K562 (cell line): ENCODE data around the gene PPM1D. TPM values are rescaled to one million over a fixed set of nuclear protein-coding genes. Genes with fewer than 3 reads are reported as not detected.
"Not testable (repeated sequence)": the region's sequence is repeated elsewhere in the genome, so short reads cannot be mapped to it uniquely, and the experiment has no call there.

ENCODE experiments used
- ATAC-seq: fragments of 200-7000 bp; cut with Tn5 transposase; 3 replicates; pipeline ENCODE4 v1.9.1; 2020; ENCODE audit warnings: moderate library complexity
- BruUV-seq: library from RNA; stranded (reverse); fragments of 400-500 nt; replicated peaks from 2 replicates; lab custom pipeline; 2021; lab: Mats Ljungman, UMichigan
- CTCF ChIA-PET: fragments of 300-600 bp; formaldehyde crosslinking; extraction: SDS; loops from one replicate; lab custom pipeline; 2021; ENCODE audit warnings: low intra/inter-chr PET ratio; lab: Yijun Ruan, JAX
- POLR2A ChIA-PET: fragments of 300-600, 350-650 bp; sonication (Branson Sonifier 250); formaldehyde crosslinking; extraction: SDS; loops from one replicate; lab custom pipeline; 2021; ENCODE audit warnings: antibody characterized with exemption, inconsistent platforms; lab: Yijun Ruan, JAX
- DNase-seq, 4 experiments: peaks; one replicate each; pipeline versions ENCODE4 v3.0.0 to v3.0.0-alpha.2; 2011 to 2018; ENCODE audit warnings: low spot score in 3 of 4, mixed read lengths in 3 of 4; ENCODE audit errors: extremely low read depth in 1 of 4
- FAIRE-seq: peaks from 2 replicates; lab custom pipeline; 2011; peaks lifted over from hg19 to GRCh38; lab: Jason Lieb, UNC
- H2AFZ ChIP-seq: 2 replicates; pipeline ENCODE4 v1.6.0; 2011; ENCODE audit warnings: low read depth, low read length, control low read depth, inconsistent platforms
- H3K27ac ChIP-seq: fragments of 200-600 bp; 3 replicates; pipeline ENCODE4 v1.8.0; 2011; ENCODE audit warnings: low read depth, mild to moderate bottlenecking, control low read depth, inconsistent platforms, low read length, moderate library complexity, mixed read lengths; ENCODE audit errors: extremely low read depth
- H3K27me3 ChIP-seq, 2 experiments: fragments of 300-600 bp in 1 of 2; 2 replicates in 1 of 2; 3 replicates in 1 of 2; pipeline versions ENCODE4 v1.6.0 to v1.8.0; 2011; ENCODE audit warnings: inconsistent platforms in 2 of 2, low read length in 2 of 2, mild to moderate bottlenecking in 1 of 2, mixed read lengths in 1 of 2, moderate library complexity in 1 of 2; ENCODE audit not compliant: control insufficient read depth in 2 of 2, insufficient read depth in 2 of 2
- H3K36me3 ChIP-seq: fragments of 300-600 bp; 3 replicates; pipeline ENCODE4 v1.8.0; 2011; ENCODE audit warnings: mild to moderate bottlenecking, low read length, inconsistent platforms; ENCODE audit not compliant: control insufficient read depth, insufficient read depth
- H3K4me1 ChIP-seq, 2 experiments: fragments of 200-600 bp in 1 of 2; replicated peaks in 1 of 2; 2 replicates in 1 of 2; 3 replicates in 1 of 2; pipeline versions ENCODE4 v1.5.1 to v1.8.0; 2011; ENCODE audit warnings: inconsistent platforms in 2 of 2, low read length in 2 of 2, mild to moderate bottlenecking in 1 of 2, mixed read lengths in 1 of 2, moderate library complexity in 1 of 2; ENCODE audit not compliant: control insufficient read depth in 2 of 2, insufficient read depth in 2 of 2
- H3K4me2 ChIP-seq: 2 replicates; pipeline ENCODE4 v1.6.1; 2011; ENCODE audit warnings: low read length, control low read depth, inconsistent platforms, mixed read lengths; ENCODE audit not compliant: insufficient read depth
- H3K4me3 ChIP-seq: fragments of 200-600 bp; sonication (generic), shearing (Covaris generic); 2 replicates; pipeline ENCODE4 v1.5.1; 2016; ENCODE audit warnings: control low read depth, inconsistent platforms
- H3K79me2 ChIP-seq: fragments of 200-600 bp; 3 replicates; pipeline ENCODE4 v1.8.0; 2011; ENCODE audit warnings: low read length, inconsistent platforms; ENCODE audit not compliant: control insufficient read depth, insufficient read depth
- H3K9ac ChIP-seq, 2 experiments: 2 replicates each; pipeline versions ENCODE4 v1.6.0 to v1.6.1; 2011; ENCODE audit warnings: low read depth in 2 of 2, low read length in 2 of 2, control low read depth in 1 of 2, inconsistent platforms in 1 of 2, mild to moderate bottlenecking in 1 of 2, mixed read lengths in 1 of 2; ENCODE audit not compliant: insufficient read depth in 1 of 2
- H3K9me1 ChIP-seq: one replicate; pipeline ENCODE4 v1.6.0; 2011; ENCODE audit warnings: inconsistent platforms, mild to moderate bottlenecking, low read length, moderate library complexity; ENCODE audit not compliant: control insufficient read depth, insufficient read depth
- H3K9me3 ChIP-seq: replicated peaks from 2 replicates; pipeline ENCODE4 v1.5.1; 2011; ENCODE audit warnings: low read depth, low read length, inconsistent platforms; ENCODE audit not compliant: control insufficient read depth, insufficient read depth
- H4K20me1 ChIP-seq: replicated peaks from 2 replicates; pipeline ENCODE4 v1.6.1; 2011; ENCODE audit warnings: low read length, inconsistent platforms, mixed read lengths; ENCODE audit not compliant: control insufficient read depth, insufficient read depth
- ZBTB11 ChIP-seq, 3 experiments: fragments of 200-800 bp in 1 of 3; fragments of 250-450 bp in 1 of 3; fragments of 450-650 bp in 1 of 3; sonication (Bioruptor Pico) in 1 of 3; sonication (Bioruptor generic) in 1 of 3; formaldehyde crosslinking in 1 of 3; IDR thresholded peaks; 2 replicates each; pipeline versions ENCODE4 v1.6.1 to v1.8.0; 2016 to 2022; ENCODE audit warnings: mild to moderate bottlenecking in 2 of 3, missing genetic modification characterization in 2 of 3, missing compliant biosample characterization in 1 of 3, moderate library complexity in 1 of 3
- ZBTB33 ChIP-seq: sonication (generic); formaldehyde crosslinking; IDR thresholded peaks from 2 replicates; pipeline ENCODE4 v1.8.1; 2023; ENCODE audit warnings: mild to moderate bottlenecking, missing genetic modification reagents
- WGBS: fragments of 100-300 bp; shearing (Covaris generic); methylation state at CpG from one replicate; pipeline ENCODE4 v1.1.6; 2016; ENCODE audit warnings: low coverage, mixed read lengths; ENCODE audit not compliant: insufficient coverage; ENCODE audit errors: missing lambda C conversion rate; 5-methylcytosine and 5-hydroxymethylcytosine counted together
- in situ Hi-C: fragments of 300-500 bp; cut with MboI; formaldehyde crosslinking; loops from 4 replicates; pipeline ENCODE4 v1.15.0; 2018; ENCODE audit warnings: inconsistent platforms, mixed read lengths
- intact Hi-C: fragments of 100-400 bp; cut with micrococcal nuclease; formaldehyde crosslinking; loops from 2 replicates; pipeline ENCODE4 v1.14.2; 2022
- polyA plus RNA-seq, 8 experiments: library from polyadenylated mRNA; depleted of rRNA in 4 of 8; stranded (reverse) in 5 of 8; unstranded in 3 of 8; fragments of >200 nt; fragmentation: Nextera tagmentation in 2 of 8; fragmentation: Illumina TruSeq in 1 of 8; extraction: Ambion mirVana in 2 of 8; extraction: Trizol in 1 of 8; gene quantifications; 2 replicates each; pipeline versions ENCODE4 v1.2.1 to v1.2.3, GENCODE V29; 2011 to 2014; ENCODE audit warnings: inconsistent platforms in 1 of 8, missing spikeins in 1 of 8
- total RNA-seq, 7 experiments: library from RNA; depleted of rRNA in 6 of 7; stranded (reverse); fragments of >200 nt in 6 of 7; fragmentation: Illumina TruSeq in 2 of 7; extraction: Trizol in 2 of 7; gene quantifications; 2 replicates each; pipeline versions ENCODE4 v1.2.1 to v1.2.3, GENCODE V29; 2011 to 2021; ENCODE audit warnings: low replicate concordance in 1 of 7

Gene PPM1D
- total and polyA plus RNA-seq, 9 of the 15 experiments (the other 6 are each of a cell fraction or from before 2014, with no cell fraction given) = 2.1 to 19.0 (median 7.8) TPM

GRCh38 chr17:60603477-60603876, 3.5 kb downstream of the PPM1D start:
- H3K4me1 ChIP-seq = peaks cover 7 to 20% of the 10 kb centered on the region in 2 experiments; a peak in 4 of 5 replicates
- in situ Hi-C loops, CTCF ChIA-PET: not testable (repeated sequence)

More at GRCh38 chr17:60603477-60603876, 3.5 kb downstream of the PPM1D start:
- DNase-seq, H3K9me3 ChIP-seq: not testable (repeated sequence)
- TF ChIP-seq ZBTB11 (CRISPR knock-in tag; IDR thresholded peaks at IDR 0.05) (peak in 1 of 3 experiments; percentile 76; a peak in 2 of 6 replicates), ZBTB33 (CRISPR knock-in tag) (peak; percentile 61; the same call in 1 of the 2 replicates)
- TF ChIP-seq, all 486 proteins: peak for 2; not testable (repeated sequence) for 484
- H3K9me1 ChIP-seq, H3K27ac ChIP-seq, H2AFZ ChIP-seq, H4K20me1 ChIP-seq, ATAC-seq, BruUV-seq, H3K27me3 ChIP-seq, H3K36me3 ChIP-seq, FAIRE-seq, H3K4me3 ChIP-seq, H3K9ac ChIP-seq: not testable (repeated sequence)
- WGBS = 51% methylated on average over 10 of the region's 10 CpGs
- Histone ChIP-seq H3K79me2 (peaks cover 84% of the 10 kb centered on the region), H3K4me2 (peak overlapping the region; percentile 47)
- POLR2A ChIA-PET = interaction anchor here (2.7 to 3.0 kb wide), 2 partner anchors 10 to 14 kb away, joined by 14 to 19 read pairs; no protein-coding TSS in a partner anchor
- intact Hi-C loops = loop anchor here (5.0 kb wide), 3 partner anchors 34 to 211 kb away; partner anchors contain the start of genes APPBP2 and USP32
